Hematopoietic multipotent progenitor cell (in vitro differentiated cells): Measurements from ENCODE around the gene BABAM2. TPM values are rescaled to one million over a fixed set of nuclear protein-coding genes. Genes with fewer than 3 reads are reported as not detected.
"Not testable (repeated sequence)": the region's sequence is repeated elsewhere in the genome, so short reads cannot be mapped to it uniquely, and the experiment has no call there.

ENCODE experiments used
- DNase-seq, 3 donors: peaks; one replicate each; pipeline ENCODE4 v3.0.0-alpha.2; 2011 to 2015; ENCODE audit warnings: low read depth in 2 of 3, low spot score in 2 of 3
- total RNA-seq: library from RNA; depleted of rRNA; stranded (reverse); fragments of >200 nt; gene quantifications from one replicate; pipeline ENCODE4 v1.2.3, GENCODE V29; 2012

The BABAM2 gene
- total RNA-seq, 1 donor = 26.9 TPM

DNA sequence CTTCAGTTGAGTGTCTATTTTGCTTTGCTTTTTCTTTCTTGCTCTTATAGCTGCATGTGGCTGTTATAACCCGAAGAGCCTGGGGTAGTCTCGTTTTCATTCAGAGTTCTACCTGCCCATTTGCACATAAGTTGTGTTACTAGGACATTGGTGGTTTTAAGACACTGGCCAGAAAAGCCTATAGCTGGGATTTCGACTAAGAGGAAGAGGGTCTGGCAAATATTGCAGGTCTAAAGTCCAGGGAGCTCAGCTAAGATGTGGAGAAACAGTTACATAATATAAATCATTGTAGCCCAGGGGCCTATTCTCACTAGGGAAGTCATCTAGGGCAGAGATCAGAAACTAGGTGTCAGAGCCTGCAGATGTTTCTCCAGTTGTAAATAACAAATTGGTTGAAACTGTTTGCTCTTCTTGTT lies 120.8 kb downstream of the BABAM2 start:
- DNase-seq = no peak

DNA sequence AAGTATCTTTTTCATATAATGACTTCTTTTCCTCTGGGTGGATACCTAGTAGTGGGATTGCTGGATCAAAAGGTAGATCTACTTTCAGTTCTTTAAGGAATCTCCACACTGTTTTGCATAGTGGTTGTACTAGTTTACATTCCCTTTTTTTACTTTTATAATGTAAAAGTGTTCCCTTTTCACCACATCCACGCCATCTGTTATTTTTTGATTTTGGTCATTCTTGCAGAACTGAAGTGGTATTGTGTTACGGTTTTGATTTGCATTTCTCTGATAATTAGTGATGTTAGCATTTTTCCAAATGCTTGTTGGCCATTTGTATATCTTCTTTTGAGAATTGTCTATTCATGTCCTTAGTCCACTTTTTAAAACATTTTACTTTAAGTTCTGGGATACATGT lies 127.9 kb downstream of the BABAM2 start:
- DNase-seq = not testable (repeated sequence)

DNA sequence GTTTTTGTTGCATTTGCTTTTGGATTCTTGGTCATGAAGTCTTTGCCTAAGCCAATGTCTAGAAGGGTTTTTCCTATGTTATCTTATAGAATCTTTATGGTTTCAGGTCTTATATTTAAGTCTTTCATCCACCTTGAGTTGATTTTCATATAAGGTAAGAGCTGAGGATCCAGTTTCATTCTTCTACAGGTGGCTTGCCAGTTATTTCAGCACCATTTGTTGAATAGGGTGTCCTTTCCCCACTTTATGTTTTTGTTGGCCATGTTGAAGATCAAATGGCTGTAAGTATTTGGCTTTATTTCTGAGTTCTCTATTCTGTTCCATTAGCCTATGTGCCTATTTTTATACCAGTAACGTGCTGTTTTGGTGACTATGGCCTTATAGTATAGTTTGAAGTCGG lies 129.0 kb downstream of the BABAM2 start:
- not testable (repeated sequence) for DNase-seq

DNA sequence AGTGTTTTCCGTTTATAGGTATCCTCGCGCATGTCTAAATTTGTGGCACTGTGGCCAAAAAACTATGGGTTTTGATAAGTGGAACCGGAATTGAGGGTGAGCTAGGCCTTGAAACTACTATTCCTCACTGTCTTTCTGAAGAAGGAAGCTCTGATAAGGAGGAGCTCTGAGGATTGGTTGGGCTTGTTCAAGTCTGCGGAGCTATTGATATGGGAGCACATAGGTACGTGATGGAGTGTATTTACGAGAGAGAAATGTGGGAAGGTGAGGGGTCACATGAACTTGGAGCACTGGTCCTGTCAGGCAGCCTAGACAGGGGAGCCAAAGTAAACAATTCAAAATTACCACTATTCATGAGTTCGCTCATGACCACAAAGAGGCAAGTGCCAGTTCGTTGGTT lies 131.4 kb downstream of the BABAM2 start:
- no peak for DNase-seq

DNA sequence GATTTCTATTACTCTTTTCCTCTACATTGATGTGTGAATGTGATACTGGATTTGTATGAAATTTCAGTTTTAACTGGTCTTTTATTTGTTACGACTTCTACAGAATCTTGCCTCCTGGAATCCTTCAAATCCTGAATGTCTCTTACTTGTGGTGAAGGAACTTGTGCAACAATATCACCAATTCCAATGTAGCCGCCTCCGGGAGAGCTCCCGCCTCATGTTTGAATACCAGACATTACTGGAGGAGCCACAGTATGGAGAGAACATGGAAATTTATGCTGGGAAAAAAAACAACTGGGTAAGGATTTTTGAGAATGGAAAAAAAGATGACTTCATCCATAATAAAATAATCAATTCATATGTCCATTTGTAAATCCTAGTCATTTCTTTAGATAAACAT lies 134.6 kb downstream of the BABAM2 start:
- no peak for DNase-seq

DNA sequence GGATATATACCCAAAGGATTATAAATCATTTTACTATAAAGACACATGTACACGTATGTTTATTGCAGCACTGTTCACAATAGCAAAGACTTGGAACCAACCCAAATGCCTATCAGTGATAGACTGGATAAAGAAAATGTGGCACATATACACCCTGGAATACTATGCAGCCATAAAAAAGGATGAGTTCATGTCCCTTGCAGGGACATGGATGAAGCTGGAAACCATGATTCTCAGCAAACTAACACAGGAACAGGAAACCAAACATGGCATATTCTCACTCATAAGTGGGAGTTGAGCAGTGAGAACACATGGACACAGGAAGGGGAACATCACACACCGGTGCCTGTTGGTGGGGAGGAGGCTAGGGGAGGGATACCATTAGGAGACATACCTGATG lies 135.7 kb downstream of the BABAM2 start:
- not testable (repeated sequence) for DNase-seq

DNA sequence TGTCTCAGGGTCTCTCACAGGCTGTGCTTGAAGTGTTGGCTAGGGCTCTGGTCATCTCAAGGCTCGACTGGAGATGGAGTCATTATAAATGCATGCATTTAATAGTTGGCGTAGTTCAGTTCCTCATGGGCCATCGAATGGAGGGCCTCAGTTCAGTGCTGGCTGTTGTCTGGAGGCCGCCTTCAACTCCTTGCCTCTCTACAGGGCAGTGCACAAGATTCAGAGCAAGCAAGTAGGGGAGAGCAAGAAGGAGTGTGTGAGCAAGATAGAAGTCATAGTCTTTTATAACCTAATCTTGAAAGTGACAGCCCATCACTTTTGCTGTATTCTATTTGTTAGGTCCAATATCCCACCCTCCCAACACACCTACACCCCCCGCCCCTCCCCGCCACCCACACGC lies 137.5 kb downstream of the BABAM2 start:
- no peak for DNase-seq

DNA sequence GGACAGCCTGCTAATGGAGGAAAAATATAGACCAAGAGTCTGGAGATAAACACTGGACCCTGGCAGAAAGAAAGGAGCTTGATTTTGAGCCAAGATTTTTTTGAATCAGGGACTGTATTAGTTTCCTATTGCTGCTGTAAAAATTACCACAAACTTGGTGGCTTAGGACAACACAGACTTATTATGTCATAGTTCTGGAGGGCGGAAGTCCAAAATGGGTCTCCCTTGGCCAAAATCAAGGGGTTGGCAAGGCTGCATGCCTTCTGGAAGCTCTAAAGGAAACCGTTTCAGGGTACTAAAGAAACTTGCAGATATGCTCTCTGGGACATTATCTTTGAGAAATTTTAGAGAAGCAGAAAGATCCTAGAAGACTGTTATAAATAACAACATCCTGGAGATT lies 140.1 kb downstream of the BABAM2 start:
- DNase-seq = no peak

DNA sequence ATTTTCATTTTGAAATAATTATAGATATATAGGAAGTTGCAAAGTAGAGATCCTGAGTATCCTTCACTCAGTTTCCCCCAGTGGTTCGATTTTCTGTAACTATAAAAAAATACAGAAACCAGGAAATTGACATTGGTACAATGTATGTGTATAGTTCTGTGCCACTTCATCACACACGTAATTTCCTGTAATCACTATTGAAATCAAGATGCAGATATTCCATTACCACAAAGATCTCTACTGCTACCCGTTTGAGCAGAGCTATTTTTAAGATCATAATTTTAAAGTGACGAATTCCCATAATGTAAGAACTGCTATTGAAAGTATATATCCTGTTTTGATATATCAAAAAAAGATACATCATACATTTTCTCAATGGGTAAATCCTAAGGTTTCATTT lies 142.3 kb downstream of the BABAM2 start:
- no peak for DNase-seq

DNA sequence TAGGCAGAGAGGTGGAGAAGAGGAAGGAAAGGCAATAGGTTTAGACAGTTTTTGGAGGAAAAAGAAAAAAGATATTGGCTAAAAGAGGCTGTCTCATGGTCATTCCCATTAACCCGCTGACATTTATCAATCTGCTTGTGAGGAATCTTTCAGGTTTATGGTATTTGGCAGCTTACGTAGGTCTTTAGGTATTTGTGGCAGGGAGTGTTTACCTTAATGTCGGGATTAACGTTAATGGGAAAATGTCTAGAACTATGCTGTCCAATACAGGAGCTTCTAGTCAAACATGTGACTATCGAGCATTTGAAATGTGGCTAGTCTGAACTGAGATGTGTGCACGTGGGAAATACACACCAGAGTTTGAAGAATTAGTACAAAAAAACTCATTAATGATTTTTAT lies 144.2 kb downstream of the BABAM2 start:
- DNase-seq = no peak

DNA sequence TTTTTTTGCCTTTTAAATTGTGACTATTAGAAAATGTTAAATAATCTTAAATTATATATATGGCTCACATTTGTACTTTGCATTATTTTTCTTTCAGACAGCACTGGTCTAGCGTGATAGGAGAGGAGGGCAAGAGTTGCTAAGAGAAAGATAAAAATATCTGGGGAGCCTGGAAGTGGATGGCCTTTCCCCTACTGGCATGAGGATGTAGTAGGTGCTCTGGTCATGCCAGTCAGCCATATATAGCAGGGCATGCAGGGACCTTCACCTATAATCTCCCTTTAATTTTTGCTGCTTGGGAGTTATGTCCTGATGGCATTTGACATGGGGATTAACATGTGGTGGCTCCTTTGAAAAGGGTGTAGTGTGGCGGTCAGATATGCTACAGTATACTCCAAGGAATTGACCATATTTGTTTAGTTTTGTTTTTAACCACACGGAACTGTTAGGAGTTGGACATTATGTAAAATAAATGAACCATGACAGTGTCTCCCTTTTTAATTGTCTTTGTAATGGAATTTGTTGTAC lies 144.7 kb downstream of the BABAM2 start:
- no peak for DNase-seq

DNA sequence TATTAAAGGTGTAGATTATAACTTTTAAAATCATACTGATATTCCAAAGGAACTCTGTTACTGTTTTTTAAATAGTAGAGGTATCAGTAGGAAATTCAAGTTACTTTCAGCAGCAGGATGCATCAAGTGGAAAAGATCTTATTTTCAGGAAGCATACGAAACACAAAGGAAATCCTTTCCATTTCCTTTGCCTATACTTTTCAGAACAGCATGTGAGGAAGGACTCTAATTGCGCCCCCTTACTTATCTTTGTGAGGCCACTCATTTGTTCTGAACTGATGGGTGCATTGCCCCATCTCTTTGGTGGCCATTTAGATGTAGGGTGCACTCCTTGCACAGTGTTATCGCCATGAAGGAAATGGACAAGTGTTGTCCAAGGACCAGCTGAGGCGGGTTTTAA lies 145.3 kb downstream of the BABAM2 start:
- no peak for DNase-seq

DNA sequence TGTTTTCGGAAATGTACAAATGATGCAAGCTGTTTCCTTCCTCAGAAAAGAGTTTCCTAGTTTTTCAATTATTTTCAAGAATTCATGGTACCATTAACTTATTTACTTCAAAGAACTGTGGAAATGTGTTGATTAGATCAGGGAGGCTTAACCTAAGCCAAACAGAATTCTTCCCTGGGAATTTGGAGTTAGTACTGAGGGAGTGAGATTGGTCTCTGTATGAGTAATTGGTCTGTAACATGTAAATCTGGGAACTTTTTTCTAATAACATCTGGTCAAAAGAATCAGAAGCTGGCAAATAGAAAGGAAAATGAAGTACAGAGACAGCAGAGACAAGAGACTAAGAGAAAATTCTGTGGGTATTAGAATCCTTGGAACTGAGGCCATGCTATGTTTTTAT lies 145.8 kb downstream of the BABAM2 start:
- no peak for DNase-seq

DNA sequence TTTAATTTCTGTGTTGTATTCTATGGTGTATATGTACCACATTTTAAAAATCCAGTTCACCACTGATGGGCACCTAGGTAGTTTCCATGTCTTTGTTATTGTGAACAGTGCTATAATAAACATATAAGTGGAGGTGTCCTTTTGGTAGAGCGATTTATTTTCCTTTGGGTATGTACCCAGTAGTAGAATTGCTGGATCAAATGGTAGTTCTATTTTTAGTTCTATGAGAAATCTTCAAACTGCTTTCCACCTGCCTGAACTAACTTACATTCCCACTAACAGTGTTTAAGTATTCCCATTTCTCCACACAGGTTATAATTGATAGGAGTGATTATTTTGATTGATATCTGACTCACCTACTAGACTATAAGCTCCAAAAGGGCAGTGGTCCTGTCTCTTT lies 148.2 kb downstream of the BABAM2 start:
- DNase-seq = no peak

DNA sequence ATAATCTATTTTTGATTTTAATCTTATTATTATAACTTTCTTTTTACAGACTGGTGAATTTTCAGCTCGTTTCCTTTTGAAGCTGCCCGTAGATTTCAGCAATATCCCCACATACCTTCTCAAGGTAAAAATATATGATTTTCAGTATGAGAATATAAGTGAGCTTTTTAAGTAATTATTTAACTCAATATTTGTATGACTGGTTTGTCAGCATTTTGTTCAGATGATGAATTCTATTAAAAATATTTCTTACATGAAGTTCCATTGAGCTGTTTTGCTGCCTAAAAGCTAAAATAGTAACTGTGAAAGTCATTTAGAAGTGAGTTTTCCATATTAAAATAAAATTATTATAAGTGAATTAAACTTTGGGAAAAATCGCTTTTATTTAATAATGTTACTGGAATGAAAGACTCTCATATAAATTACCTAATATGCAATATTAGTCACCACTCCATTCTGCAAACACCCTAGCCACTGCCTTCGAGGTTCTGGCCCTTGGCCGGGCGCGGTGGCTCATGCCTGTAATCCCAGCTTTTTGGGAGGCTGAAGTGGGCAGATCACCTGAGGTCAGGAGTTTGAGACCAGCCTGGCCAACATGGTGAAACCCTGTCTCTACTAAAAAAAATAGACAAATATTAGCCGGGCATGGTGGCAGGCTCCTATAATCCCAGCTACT lies 155.3 kb downstream of the BABAM2 start:
- no peak for DNase-seq

DNA sequence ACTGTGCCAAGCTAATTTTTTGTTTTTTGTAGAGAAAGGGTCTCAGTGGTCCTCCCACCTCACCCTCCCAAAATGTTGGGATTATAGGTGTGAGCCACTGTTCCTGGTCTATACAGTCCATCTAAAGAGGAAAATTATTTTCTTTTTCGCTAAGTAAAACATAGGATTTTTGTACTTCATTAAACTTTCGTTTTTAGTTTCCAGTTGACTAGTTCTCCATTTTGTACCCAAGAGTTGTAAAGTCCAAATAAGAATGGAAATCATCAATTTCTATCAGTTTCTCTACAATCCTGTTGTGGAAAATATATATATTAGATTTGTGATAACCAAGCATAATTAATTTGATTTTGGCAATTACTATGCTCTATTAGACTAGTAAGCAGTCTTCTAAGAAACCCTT lies 156.4 kb downstream of the BABAM2 start:
- DNase-seq = no peak

DNA sequence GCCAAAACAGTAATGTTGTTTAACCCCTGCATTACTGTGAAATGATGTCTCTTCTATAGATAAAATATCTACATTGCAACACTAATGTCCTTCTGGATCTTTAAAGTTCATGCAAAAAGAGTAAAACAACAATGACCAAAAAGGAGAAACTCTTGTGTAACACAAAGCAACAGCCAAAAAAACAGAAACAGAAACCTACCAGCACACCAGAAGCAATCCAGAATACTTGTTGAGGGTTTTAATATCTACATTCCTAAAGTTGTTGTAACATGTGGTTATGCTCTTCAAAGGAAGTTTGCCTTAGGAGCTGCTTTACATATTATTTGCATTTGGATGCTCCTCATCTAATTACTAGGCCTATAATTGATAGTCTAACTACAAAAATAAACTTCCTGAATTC lies 157.2 kb downstream of the BABAM2 start:
- no peak for DNase-seq

DNA sequence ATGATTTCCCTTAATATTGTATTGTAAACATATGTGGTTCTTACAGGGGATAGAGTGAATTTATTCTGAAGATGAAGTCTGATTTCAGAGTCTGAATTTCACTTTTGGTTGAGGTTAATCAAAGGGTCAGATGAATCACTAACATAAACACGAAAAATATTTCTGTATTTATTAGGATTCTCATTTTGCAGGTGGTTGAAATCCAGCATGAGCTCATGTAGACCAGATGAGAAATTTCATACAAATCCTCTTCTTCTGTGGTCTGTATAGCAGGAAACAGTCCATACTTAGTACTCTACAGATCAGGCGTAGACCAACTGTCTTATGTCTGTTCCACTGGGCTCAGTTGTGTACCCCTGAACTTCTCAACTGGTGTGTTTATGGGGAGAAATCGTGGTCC lies 157.8 kb downstream of the BABAM2 start:
- DNase-seq = no peak

DNA sequence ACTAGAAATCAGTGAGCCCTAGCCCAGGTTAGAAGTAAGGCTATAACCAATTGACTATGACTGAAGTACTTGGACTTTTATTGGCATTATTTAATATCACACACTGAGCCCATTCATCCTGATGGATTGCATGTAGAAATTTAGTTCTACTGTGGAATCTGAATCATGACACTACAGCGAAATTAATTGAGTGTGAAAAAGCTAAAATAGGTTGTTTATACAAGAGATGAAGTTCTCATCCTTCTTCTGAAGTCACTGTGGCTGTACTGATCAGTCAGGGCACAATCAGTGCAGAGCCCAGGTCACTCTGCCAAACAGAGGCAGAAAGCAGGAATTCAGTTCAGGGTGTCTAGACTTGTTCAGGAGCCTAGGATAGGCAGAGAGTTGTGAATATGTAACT lies 158.9 kb downstream of the BABAM2 start:
- no peak for DNase-seq

DNA sequence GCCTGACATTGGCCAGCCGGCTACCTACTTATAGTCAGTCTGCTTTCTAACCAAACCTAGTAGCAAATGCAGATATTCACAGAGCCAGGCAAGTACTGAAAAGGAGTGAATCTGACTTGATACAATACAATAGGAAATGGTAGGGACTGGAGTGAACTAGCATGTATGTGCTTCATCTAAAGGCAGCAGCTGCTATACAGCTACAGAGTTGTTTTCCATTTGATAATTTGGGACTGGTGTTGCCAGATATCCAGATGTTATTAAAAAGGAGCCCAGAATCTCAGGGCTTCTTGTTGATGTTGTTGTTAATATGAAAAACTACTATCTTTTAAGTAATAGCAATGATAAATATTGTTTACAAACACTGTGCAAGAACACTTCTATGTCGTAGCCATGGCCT lies 159.4 kb downstream of the BABAM2 start:
- DNase-seq = no peak

DNA sequence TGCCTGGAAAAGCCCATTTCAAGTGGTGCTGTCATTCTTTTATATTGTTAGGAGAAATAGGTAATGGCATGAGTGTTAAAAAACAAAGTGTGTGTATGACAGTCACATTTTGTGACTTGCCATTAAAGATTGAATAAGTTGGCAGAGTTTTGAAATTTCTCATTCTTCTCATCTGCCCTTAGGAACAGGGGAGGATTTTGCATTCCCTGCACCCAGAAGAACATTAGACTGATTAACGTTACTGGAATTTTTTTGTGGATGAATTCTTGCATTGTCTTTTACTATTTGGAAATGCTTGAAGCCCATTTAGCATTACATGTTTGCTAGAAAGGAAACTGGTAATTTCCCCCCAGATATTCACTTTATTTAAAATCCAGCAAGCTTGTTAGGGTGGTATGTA lies 162.2 kb downstream of the BABAM2 start:
- DNase-seq = no peak

DNA sequence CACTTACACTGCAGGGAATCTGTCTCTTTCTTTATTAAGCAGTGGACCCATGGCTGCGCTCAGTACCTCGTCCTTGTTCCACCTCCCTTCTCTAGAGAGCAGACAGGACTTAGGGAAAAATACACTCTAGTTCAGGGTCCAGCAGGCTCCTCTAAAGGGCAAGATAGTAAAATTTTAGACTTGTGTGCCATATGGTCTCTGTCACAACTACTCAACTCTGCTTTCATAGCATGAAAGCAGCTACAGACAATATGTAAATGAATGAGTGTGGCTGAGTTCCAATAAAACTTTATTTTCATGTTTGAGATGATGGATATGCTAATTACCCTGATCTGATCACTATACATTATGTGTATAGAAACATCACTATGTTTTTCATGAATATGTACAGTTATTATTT lies 163.1 kb downstream of the BABAM2 start:
- no peak for DNase-seq

DNA sequence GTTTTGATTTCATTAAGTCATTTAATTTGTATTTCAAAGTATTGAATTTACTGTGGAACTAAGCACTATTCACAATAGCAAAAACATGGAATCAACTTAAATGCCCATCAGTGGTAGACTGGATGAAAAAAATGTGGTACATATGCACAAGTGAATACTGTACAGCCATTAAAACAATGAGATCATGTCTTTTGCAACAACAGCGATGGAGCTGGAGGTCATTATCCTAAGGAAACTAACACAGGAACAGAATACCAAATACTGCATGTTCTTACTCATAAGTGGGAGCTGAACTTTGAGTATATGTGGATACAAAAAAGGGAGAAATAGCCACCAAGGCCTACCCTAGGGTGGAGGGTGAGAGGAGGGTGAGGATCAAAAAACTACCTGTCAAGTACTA lies 164.4 kb downstream of the BABAM2 start:
- no peak for DNase-seq
